Fibroblast of lung (primary cell): ENCODE data around the gene HTR5A. TPM values are rescaled to one million over a fixed set of nuclear protein-coding genes. Genes with fewer than 3 reads are reported as not detected.

ENCODE experiments used
- DNase-seq, 2 donors: peaks; one replicate each; pipeline versions ENCODE4 v3.0.0 to v3.0.0-alpha.2; 2010; ENCODE audit warnings: low read depth in 2 of 2
- H2AFZ ChIP-seq: 2 replicates; pipeline ENCODE4 v1.5.1; 2012; ENCODE audit warnings: low read length, control low read depth, inconsistent platforms
- H3K27ac ChIP-seq: 2 replicates; pipeline ENCODE4 v1.5.1; 2011; ENCODE audit warnings: low read length, control low read depth; ENCODE audit not compliant: insufficient read depth
- H3K27me3 ChIP-seq: 2 replicates; pipeline ENCODE4 v1.5.1; 2011; ENCODE audit warnings: mild to moderate bottlenecking, low read length; ENCODE audit not compliant: control insufficient read depth, insufficient read depth
- H3K36me3 ChIP-seq: 2 replicates; pipeline ENCODE4 v1.5.1; 2011; ENCODE audit warnings: low read length; ENCODE audit not compliant: control insufficient read depth, insufficient read depth
- H3K4me1 ChIP-seq: 2 replicates; pipeline ENCODE4 v1.5.1; 2011; ENCODE audit warnings: low read length; ENCODE audit not compliant: control insufficient read depth, insufficient read depth; ENCODE audit errors: extremely low read depth
- H3K4me2 ChIP-seq: 2 replicates; pipeline ENCODE4 v1.5.1; 2011; ENCODE audit warnings: low read length, control low read depth; ENCODE audit not compliant: insufficient read depth; ENCODE audit errors: extremely low read depth
- H3K4me3 ChIP-seq, 4 experiments: fragments of 200-600 bp in 1 of 4; sonication (generic) in 1 of 4; replicated peaks in 1 of 4; 2 replicates each; pipeline ENCODE4 v1.5.1; 2011 to 2016; ENCODE audit warnings: low read length in 4 of 4, low read depth in 3 of 4, mild to moderate bottlenecking in 3 of 4, control low read depth in 2 of 4, inconsistent platforms in 1 of 4, mixed read lengths in 1 of 4; ENCODE audit not compliant: insufficient read depth in 1 of 4; ENCODE audit errors: control extremely low read depth in 1 of 4
- H3K79me2 ChIP-seq: 2 replicates; pipeline ENCODE4 v1.5.1; 2012; ENCODE audit warnings: mild to moderate bottlenecking, low read length, inconsistent platforms; ENCODE audit not compliant: control insufficient read depth, insufficient read depth
- H3K9ac ChIP-seq: 2 replicates; pipeline ENCODE4 v1.5.1; 2011; ENCODE audit warnings: mild to moderate bottlenecking, low read length, control low read depth; ENCODE audit not compliant: insufficient read depth
- H3K9me3 ChIP-seq: 2 replicates; pipeline ENCODE4 v1.5.1; 2012; ENCODE audit warnings: low read depth, low read length; ENCODE audit not compliant: control insufficient read depth, insufficient read depth
- H4K20me1 ChIP-seq: 2 replicates; pipeline ENCODE4 v1.5.1; 2011; ENCODE audit warnings: low read length; ENCODE audit not compliant: control insufficient read depth, insufficient read depth; ENCODE audit errors: extremely low read depth
- CTCF ChIP-seq, 2 donors: IDR thresholded peaks in 1 of 2; conservative IDR thresholded peaks in 1 of 2; 1 replicate in 1 of 2; 2 replicates in 1 of 2; pipeline ENCODE4 v1.5.1; 2011 to 2012; ENCODE audit warnings: low read length in 2 of 2, control low read depth in 1 of 2, inconsistent platforms in 1 of 2, low read depth in 1 of 2, mild to moderate bottlenecking in 1 of 2
- EZH2 ChIP-seq: IDR thresholded peaks from 2 replicates; pipeline ENCODE4 v1.5.1; 2012; ENCODE audit warnings: low read length, control low read depth, mild to moderate bottlenecking; ENCODE audit errors: missing control alignments
- polyA plus RNA-seq, 2 donors: library from polyadenylated mRNA; depleted of rRNA in 1 of 2; stranded (reverse) in 1 of 2; unstranded in 1 of 2; fragments of >200 nt; gene quantifications; 2 replicates each; pipeline ENCODE4 v1.2.1, GENCODE V29; 2011 to 2012; ENCODE audit warnings: missing spikeins in 1 of 2
- total RNA-seq: library from RNA; depleted of rRNA; stranded (reverse); fragments of >200 nt; gene quantifications from 2 replicates; pipeline ENCODE4 v1.2.1, GENCODE V29; 2014

The HTR5A gene
- total and polyA plus RNA-seq, 2 donors (not counting 1 experiment from before 2014, with no cell fraction given) = not detected

DNA sequence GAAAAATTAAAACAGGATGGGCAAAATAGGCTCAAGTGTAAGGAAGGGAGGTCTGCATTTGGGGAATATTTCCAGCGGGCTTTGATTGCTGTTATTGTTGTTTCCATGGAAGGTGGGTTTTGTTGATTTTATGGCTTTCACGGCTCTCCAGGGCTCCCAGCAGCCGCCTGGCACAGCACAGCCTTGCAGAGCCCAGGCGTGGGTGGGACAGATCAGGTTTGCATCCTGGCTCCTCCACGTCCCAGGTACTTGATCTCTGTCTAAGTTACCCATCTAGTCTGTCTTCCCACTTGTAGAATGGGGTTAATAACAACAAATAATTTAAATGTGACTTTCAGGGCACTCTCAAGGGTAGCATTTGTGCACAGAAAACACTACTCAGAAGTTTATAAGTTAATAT lies 45.2 kb downstream of the HTR5A start:
- no peaks in the 10 kb centered on the region for H3K36me3 ChIP-seq
- no peak for DNase-seq
- no peaks in the 10 kb centered on the region for H3K4me1 ChIP-seq
- no peak overlapping the region for H3K4me3 ChIP-seq
- no peaks in the 10 kb centered on the region for H3K27me3 ChIP-seq
- no peak overlapping the region for H3K27ac ChIP-seq
- no peaks in the 10 kb centered on the region for H3K9me3 ChIP-seq
- no peak for TF ChIP-seq CTCF (conservative IDR thresholded peaks at IDR 0.05 in 1 of 2, IDR thresholded peaks at IDR 0.05 in 1 of 2; ENCODE audit: low read depth in 1 of 2, low read length in 2 of 2)
- TF ChIP-seq EZH2 = no peak
- no peak overlapping the region for H3K9ac ChIP-seq
- H4K20me1 ChIP-seq = no peaks in the 10 kb centered on the region
- no peak overlapping the region for H2AFZ ChIP-seq
- H3K79me2 ChIP-seq = no peaks in the 10 kb centered on the region
- no peak overlapping the region for H3K4me2 ChIP-seq

GRCh38 chr7:155119801-155120382 lies 49.8 kb downstream of the HTR5A start:
- Histone ChIP-seq H2AFZ (no peak overlapping the region), H3K9ac (no peak overlapping the region), H3K79me2 (no peaks in the 10 kb centered on the region), H3K27ac (no peak overlapping the region), H3K4me3 (no peak overlapping the region), H3K4me1 (no peaks in the 10 kb centered on the region), H3K4me2 (no peak overlapping the region), H3K9me3 (no peaks in the 10 kb centered on the region), H3K36me3 (no peaks in the 10 kb centered on the region), H3K27me3 (no peaks in the 10 kb centered on the region), H4K20me1 (no peaks in the 10 kb centered on the region)
- DNase-seq = no peak
- TF ChIP-seq EZH2 = no peak
- no peak for TF ChIP-seq CTCF (conservative IDR thresholded peaks at IDR 0.05 in 1 of 2, IDR thresholded peaks at IDR 0.05 in 1 of 2; ENCODE audit: low read depth in 1 of 2, low read length in 2 of 2)

DNA sequence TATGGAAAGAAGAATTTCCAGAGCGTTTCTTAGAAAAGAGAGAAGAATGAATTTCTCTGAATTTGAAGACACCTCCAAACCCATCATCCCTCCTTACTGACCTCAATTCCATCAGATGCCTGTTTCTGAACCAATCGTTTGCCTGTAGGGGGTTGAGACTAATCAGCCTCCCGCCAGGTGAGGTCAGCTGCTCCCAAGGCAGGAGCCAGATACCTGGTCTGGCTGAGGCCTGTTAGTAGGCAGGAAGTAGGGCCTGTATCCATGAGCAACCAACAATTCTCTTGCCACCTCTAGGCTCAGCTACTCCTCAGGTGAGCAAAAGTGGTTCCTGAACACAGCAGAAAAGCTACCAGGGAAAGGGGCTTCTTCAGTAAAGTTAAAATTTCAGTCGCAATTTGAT lies 50.3 kb downstream of the HTR5A start:
- Histone ChIP-seq H3K27me3 (no peaks in the 10 kb centered on the region), H3K27ac (no peak overlapping the region), H3K9me3 (no peaks in the 10 kb centered on the region), H4K20me1 (no peaks in the 10 kb centered on the region), H3K36me3 (no peaks in the 10 kb centered on the region), H3K9ac (no peak overlapping the region), H3K4me3 (no peak overlapping the region), H3K4me1 (no peaks in the 10 kb centered on the region), H3K4me2 (no peak overlapping the region), H3K79me2 (no peaks in the 10 kb centered on the region), H2AFZ (no peak overlapping the region)
- TF ChIP-seq CTCF (conservative IDR thresholded peaks at IDR 0.05 in 1 of 2, IDR thresholded peaks at IDR 0.05 in 1 of 2; ENCODE audit: low read depth in 1 of 2, low read length in 2 of 2) = no peak
- no peak for TF ChIP-seq EZH2
- DNase-seq = no peak
